B cell (primary cell): Measurements from ENCODE around the gene RAB31. TPM values are rescaled to one million over a fixed set of nuclear protein-coding genes. Genes with fewer than 3 reads are reported as not detected.

Source experiments
- ATAC-seq: fragments of 200-7000 bp; cut with Tn5 transposase; one replicate; pipeline ENCODE4 v1.10.0; 2021; ENCODE audit warnings: low read depth, mild to moderate bottlenecking, moderate number of reproducible peaks, moderate library complexity
- CTCF ChIA-PET: fragments of 350-600 bp; sonication (Branson Sonifier 250); formaldehyde crosslinking; loops from one replicate; lab custom pipeline; 2021; ENCODE audit warnings: antibody characterized with exemption, inconsistent platforms; lab: Charles Lee
- POLR2A ChIA-PET: fragments of 350-600 bp; sonication (Branson Sonifier 250); formaldehyde crosslinking; loops from one replicate; lab custom pipeline; 2021; ENCODE audit warnings: antibody characterized with exemption; lab: Charles Lee
- DNase-seq: peaks from one replicate; pipeline ENCODE4 v3.0.0; 2013
- H2AFZ ChIP-seq: 2 replicates; pipeline ENCODE4 v1.6.1; 2012; ENCODE audit warnings: mild to moderate bottlenecking, low read depth, low read length; ENCODE audit not compliant: insufficient read depth, poor library complexity, severe bottlenecking
- H3K27ac ChIP-seq, 2 donors: 1 replicate in 1 of 2; 2 replicates in 1 of 2; pipeline ENCODE4 v1.5.1; 2012 to 2013; ENCODE audit warnings: low read length in 2 of 2, mild to moderate bottlenecking in 2 of 2, moderate library complexity in 1 of 2
- H3K27me3 ChIP-seq, 4 experiments: fragments of 200-600 bp in 1 of 4; sonication (generic) in 1 of 4; replicated peaks in 1 of 4; 1 replicate in 2 of 4; 2 replicates in 2 of 4; pipeline versions ENCODE4 v1.6.1 to v1.7.0; 2013 to 2016; ENCODE audit warnings: low read length in 3 of 4, mild to moderate bottlenecking in 2 of 4, mixed read lengths in 1 of 4, moderate library complexity in 1 of 4; ENCODE audit not compliant: insufficient read depth in 4 of 4, control insufficient read depth in 3 of 4; ENCODE audit errors: control extremely low read depth in 1 of 4
- H3K36me3 ChIP-seq, 2 experiments: replicated peaks in 1 of 2; 1 replicate in 1 of 2; 2 replicates in 1 of 2; pipeline versions ENCODE4 v1.6.1 to v1.7.1; 2013; ENCODE audit warnings: low read length in 1 of 2; ENCODE audit not compliant: insufficient read depth in 2 of 2, control insufficient read depth in 1 of 2; ENCODE audit errors: control extremely low read depth in 1 of 2, extremely low read depth in 1 of 2
- H3K4me1 ChIP-seq, 2 donors: fragments of 200-600 bp in 1 of 2; sonication (generic) in 1 of 2; 1 replicate in 1 of 2; 2 replicates in 1 of 2; pipeline versions ENCODE4 v1.5.1 to v1.6.1; 2013 to 2017; ENCODE audit warnings: low read length in 2 of 2; ENCODE audit not compliant: control insufficient read depth in 2 of 2, insufficient read depth in 2 of 2
- H3K4me2 ChIP-seq: replicated peaks from 2 replicates; pipeline ENCODE3; 2012; ENCODE audit warnings: mild to moderate bottlenecking, low read depth, low read length; ENCODE audit not compliant: poor library complexity, severe bottlenecking
- H3K4me3 ChIP-seq, 5 experiments: fragments of 200-600 bp in 1 of 5; sonication (generic) in 1 of 5; 1 replicate in 3 of 5; 2 replicates in 2 of 5; pipeline versions ENCODE4 v1.5.1 to v1.7.0; 2011 to 2016; ENCODE audit warnings: low read length in 4 of 5, mild to moderate bottlenecking in 4 of 5, low read depth in 2 of 5, control low read depth in 1 of 5, moderate library complexity in 1 of 5; ENCODE audit not compliant: insufficient read depth in 1 of 5; ENCODE audit errors: control extremely low read depth in 1 of 5, extremely low read depth in 1 of 5
- H3K79me2 ChIP-seq: fragments of 200-600 bp; sonication (generic); one replicate; pipeline ENCODE4 v1.6.0; 2016; ENCODE audit warnings: low read length; ENCODE audit not compliant: control insufficient read depth, insufficient read depth
- H3K9ac ChIP-seq: fragments of 200-600 bp; sonication (generic); 2 replicates; pipeline ENCODE4 v1.6.1; 2017; ENCODE audit warnings: mild to moderate bottlenecking, low read length, moderate library complexity
- H3K9me3 ChIP-seq, 3 donors: one replicate each; pipeline versions ENCODE4 v1.6.1 to v1.7.1; 2013; ENCODE audit warnings: low read length in 2 of 3; ENCODE audit not compliant: control insufficient read depth in 2 of 3, insufficient read depth in 1 of 3; ENCODE audit errors: control extremely low read depth in 1 of 3
- H4K20me1 ChIP-seq: 2 replicates; pipeline ENCODE4 v1.6.0; 2012; ENCODE audit warnings: mild to moderate bottlenecking, low read length; ENCODE audit not compliant: insufficient read depth, control insufficient read depth, poor library complexity, severe bottlenecking
- H3K27ac Mint-ChIP-seq: one replicate; pipeline ENCODE4 v1.8.0; 2021; ENCODE audit warnings: mixed read lengths
- H3K27me3 Mint-ChIP-seq: one replicate; pipeline ENCODE4 v1.8.0; 2021; ENCODE audit warnings: mixed read lengths
- H3K4me1 Mint-ChIP-seq: one replicate; pipeline ENCODE4 v1.8.0; 2021; ENCODE audit warnings: mixed read lengths
- H3K4me3 Mint-ChIP-seq: one replicate; pipeline ENCODE4 v1.8.0; 2021; ENCODE audit warnings: mixed read lengths
- H3K9me3 Mint-ChIP-seq: one replicate; pipeline ENCODE4 v1.8.0; 2022; ENCODE audit warnings: mixed read lengths; ENCODE audit not compliant: insufficient read depth
- EZH2 ChIP-seq: IDR thresholded peaks from 2 replicates; pipeline ENCODE4 v1.6.1; 2012; ENCODE audit warnings: borderline replicate concordance, low read depth, mild to moderate bottlenecking, moderate library complexity, low read length; ENCODE audit not compliant: insufficient read depth, poor library complexity, severe bottlenecking
- WGBS: methylation state at CpG from one replicate; pipeline ENCODE4 v1.1.5; 2013; ENCODE audit warnings: missing lambda C conversion rate; ENCODE audit not compliant: insufficient coverage; 5-methylcytosine and 5-hydroxymethylcytosine counted together
- intact Hi-C: fragments of 100-400 bp; cut with micrococcal nuclease; formaldehyde crosslinking; loops from one replicate; pipeline ENCODE4 v1.10.0; 2022
- polyA plus RNA-seq: library from polyadenylated mRNA; depleted of rRNA; stranded (reverse); fragments of >200 nt; gene quantifications from 2 replicates; pipeline ENCODE4 v1.2.3, GENCODE V29; 2012
- total RNA-seq, 2 donors: library from RNA; stranded (reverse); fragments of 120-200 nt in 1 of 2; gene quantifications; 1 replicate in 1 of 2; 2 replicates in 1 of 2; pipeline versions ENCODE4 v1.2.3 to v1.2.4, GENCODE V29; 2013 to 2022
- TF ChIP-seq, protein P1 (sequence below): fragments of 200-600 bp; IDR thresholded peaks from one replicate; pipeline ENCODE4 v1.8.0; 2022; ENCODE audit warnings: antibody characterized with exemption, mild to moderate bottlenecking

The RAB31 gene
- total and polyA plus RNA-seq, 2 donors (not counting 1 experiment from before 2014, with no cell fraction given), result 15.5 to 44.6 TPM

- H3K4me2 ChIP-seq, result no peak overlapping the region
- intact Hi-C loops, result no loop called here
Observed at GRCh38 chr18:9876867-9877654, 169.0 kb downstream of the RAB31 start.

DNA sequence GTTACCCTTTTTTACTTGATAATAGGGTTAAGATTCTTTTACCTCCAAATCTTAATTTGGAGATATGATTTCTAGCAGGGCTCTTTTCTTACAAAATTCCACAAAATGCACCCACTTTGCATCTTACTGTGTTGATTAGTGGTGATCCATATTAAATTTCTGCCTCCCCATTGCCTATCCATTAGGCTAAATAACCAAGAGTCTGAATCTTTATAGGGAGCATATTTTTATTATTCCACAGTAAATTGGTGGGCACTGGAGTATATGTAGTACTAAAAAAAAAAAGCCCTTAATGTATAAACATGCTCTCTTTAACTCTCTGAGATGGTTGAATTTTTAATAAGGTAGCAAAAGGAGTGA lies 169.5 kb downstream of the RAB31 start:
- Mint-ChIP-seq H3K27ac (no peak overlapping the region), H3K27me3 (peaks cover 4% of the 10 kb centered on the region), H3K4me3 (no peak overlapping the region), H3K4me1 (no peaks in the 10 kb centered on the region), H3K9me3 (no peaks in the 10 kb centered on the region)
- CTCF ChIA-PET, result no interaction called here
- H3K36me3 ChIP-seq, result no peaks in the 10 kb centered on the region
- no peak overlapping the region for H2AFZ ChIP-seq
- no peaks in the 10 kb centered on the region for H4K20me1 ChIP-seq
- no peaks in the 10 kb centered on the region for H3K79me2 ChIP-seq
- no peak overlapping the region for H3K4me2 ChIP-seq
- H3K4me1 ChIP-seq, result no peaks in the 10 kb centered on the region
- H3K27me3 ChIP-seq, result peaks cover 0 to 3% (median 0%) of the 10 kb centered on the region in 4 experiments
- intact Hi-C loops, result no loop called here
- H3K9me3 ChIP-seq, result no peaks in the 10 kb centered on the region
- ATAC-seq (no peak), DNase-seq (no peak)
- H3K4me3 ChIP-seq, result no peak overlapping the region
- no peak overlapping the region for H3K27ac ChIP-seq
- no peak for TF ChIP-seq EZH2
- TF ChIP-seq, protein P1, sequence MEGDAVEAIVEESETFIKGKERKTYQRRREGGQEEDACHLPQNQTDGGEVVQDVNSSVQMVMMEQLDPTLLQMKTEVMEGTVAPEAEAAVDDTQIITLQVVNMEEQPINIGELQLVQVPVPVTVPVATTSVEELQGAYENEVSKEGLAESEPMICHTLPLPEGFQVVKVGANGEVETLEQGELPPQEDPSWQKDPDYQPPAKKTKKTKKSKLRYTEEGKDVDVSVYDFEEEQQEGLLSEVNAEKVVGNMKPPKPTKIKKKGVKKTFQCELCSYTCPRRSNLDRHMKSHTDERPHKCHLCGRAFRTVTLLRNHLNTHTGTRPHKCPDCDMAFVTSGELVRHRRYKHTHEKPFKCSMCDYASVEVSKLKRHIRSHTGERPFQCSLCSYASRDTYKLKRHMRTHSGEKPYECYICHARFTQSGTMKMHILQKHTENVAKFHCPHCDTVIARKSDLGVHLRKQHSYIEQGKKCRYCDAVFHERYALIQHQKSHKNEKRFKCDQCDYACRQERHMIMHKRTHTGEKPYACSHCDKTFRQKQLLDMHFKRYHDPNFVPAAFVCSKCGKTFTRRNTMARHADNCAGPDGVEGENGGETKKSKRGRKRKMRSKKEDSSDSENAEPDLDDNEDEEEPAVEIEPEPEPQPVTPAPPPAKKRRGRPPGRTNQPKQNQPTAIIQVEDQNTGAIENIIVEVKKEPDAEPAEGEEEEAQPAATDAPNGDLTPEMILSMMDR, result no peak
- POLR2A ChIA-PET, result no interaction called here
- H3K9ac ChIP-seq, result no peak overlapping the region

More at GRCh38 chr18:9876867-9877654, 169.0 kb downstream of the RAB31 start:
- Histone ChIP-seq H3K4me1 (no peaks in the 10 kb centered on the region), H3K4me3 (no peak overlapping the region), H3K79me2 (no peaks in the 10 kb centered on the region), H3K36me3 (no peaks in the 10 kb centered on the region), H2AFZ (no peak overlapping the region), H4K20me1 (no peaks in the 10 kb centered on the region), H3K9ac (no peak overlapping the region), H3K9me3 (no peaks in the 10 kb centered on the region), H3K27me3 (peaks cover 0 to 4% (median 0%) of the 10 kb centered on the region in 4 experiments), H3K27ac (no peak overlapping the region)
- no peak for ATAC-seq
- no peak overlapping the region for H3K27ac Mint-ChIP-seq
- no peaks in the 10 kb centered on the region for H3K9me3 Mint-ChIP-seq
- H3K4me1 Mint-ChIP-seq, result no peaks in the 10 kb centered on the region
- ChIA-PET POLR2A (no interaction called here), CTCF (no interaction called here)
- peaks cover 4% of the 10 kb centered on the region for H3K27me3 Mint-ChIP-seq
- WGBS, result 98% methylated on average over 5 of the region's 9 CpGs
- TF ChIP-seq, protein P1, result no peak
- TF ChIP-seq EZH2, result no peak
- no peak for DNase-seq
- no peak overlapping the region for H3K4me3 Mint-ChIP-seq
